Measurements from ENCODE around the gene ECT2L. TPM values are rescaled to one million over a fixed set of nuclear protein-coding genes. Genes with fewer than 3 reads are reported as not detected.
A peak's percentile ranks its signal among the peaks of the same experiment; 100 is the strongest.

Gene ECT2L
- total and polyA plus RNA-seq, 2 of the 13 experiments (the other 11 are each of a cell fraction or from before 2014, with no cell fraction given), result 0.12 TPM; not detected in 1

DNA sequence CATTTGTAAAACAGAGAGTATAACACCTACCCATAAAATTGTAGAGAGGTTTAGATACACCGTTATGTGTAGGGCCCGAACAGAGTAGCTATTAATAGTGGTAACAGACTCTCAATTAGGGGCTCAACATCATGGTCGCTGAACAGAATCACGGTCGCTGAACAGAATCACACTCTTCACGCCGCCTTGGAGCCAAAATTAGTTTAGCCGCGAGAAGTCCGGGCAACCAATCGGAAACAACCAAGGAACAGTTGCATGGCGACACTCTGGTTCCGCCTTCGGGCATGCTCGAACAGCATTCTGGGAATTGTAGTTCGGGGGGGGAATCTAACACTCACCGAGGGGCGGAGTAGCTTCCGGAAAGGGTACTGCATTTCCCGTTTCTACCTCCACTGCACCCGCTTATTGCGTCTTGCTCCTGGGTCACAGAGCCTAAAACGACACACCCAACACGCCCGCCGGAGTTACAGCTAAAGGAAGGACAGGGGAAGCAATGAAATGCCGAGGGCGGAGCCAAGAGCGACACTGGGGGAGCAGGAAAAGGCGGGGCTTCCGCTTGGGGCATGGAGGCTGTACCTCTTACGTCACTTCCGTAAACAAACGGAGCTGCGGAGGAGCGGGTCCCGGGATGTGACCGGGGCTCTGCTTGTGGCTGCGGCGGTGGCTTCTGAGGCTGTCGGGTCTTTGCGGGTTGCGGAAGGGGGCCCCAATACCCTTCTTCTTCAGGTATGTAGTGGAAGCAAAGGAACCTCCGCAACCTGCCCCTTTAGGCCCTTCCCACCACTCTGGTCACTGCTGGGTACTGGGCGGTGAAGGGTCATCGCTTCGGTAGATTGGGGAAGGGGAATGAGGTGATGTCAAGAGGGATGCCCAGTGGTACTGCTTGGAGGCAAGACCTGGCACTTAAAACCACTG, 22.5 kb upstream of the ECT2L start, which contains the start of gene CCDC28A (continued):
- TF ChIP-seq SRF (IDR thresholded peaks at IDR 0.05; ENCODE audit: low read depth, low read length) (peak; percentile 53; the same call in 1 of the 2 replicates), ZNF367 (CRISPR knock-in tag; IDR thresholded peaks at IDR 0.05; ENCODE audit: borderline replicate concordance) (no peak), SOX5 (CRISPR knock-in tag; IDR thresholded peaks at IDR 0.05; ENCODE audit: borderline replicate concordance) (0 out of 2 replicates have a peak, but pooled peaks have one; percentile 13), ZNF207 (IDR thresholded peaks at IDR 0.05; ENCODE audit: borderline replicate concordance) (no peak), CC2D1A (CRISPR knock-in tag; IDR thresholded peaks at IDR 0.05) (no peak), ZNF451 (CRISPR knock-in tag; IDR thresholded peaks at IDR 0.05) (no peak), ZNF619 (CRISPR knock-in tag; IDR thresholded peaks at IDR 0.05) (peak; percentile 86; the same call in 1 of the 2 replicates), RFX5 (IDR thresholded peaks at IDR 0.05; ENCODE audit: low read depth, low read length) (peak; percentile 12), NR3C1 (CRISPR knock-in tag; IDR thresholded peaks at IDR 0.05) (no peak), ZNF780A (CRISPR knock-in tag; IDR thresholded peaks at IDR 0.05) (no peak), GATAD1 (CRISPR knock-in tag; IDR thresholded peaks at IDR 0.05) (peak; percentile 94), ZNF660 (CRISPR knock-in tag; IDR thresholded peaks at IDR 0.05; ENCODE audit: borderline replicate concordance, low read depth) (no peak), DPF2 (CRISPR knock-in tag; IDR thresholded peaks at IDR 0.05; ENCODE audit: borderline replicate concordance, low read depth) (no peak), NCOA1 (CRISPR knock-in tag; IDR thresholded peaks at IDR 0.05) (0 out of 2 replicates have a peak, but pooled peaks have one; percentile 63), HES4 (CRISPR knock-in tag; IDR thresholded peaks at IDR 0.05; ENCODE audit: borderline replicate concordance) (no peak), ZNF543 (CRISPR knock-in tag; IDR thresholded peaks at IDR 0.05) (no peak), MTF1 (CRISPR knock-in tag; IDR thresholded peaks at IDR 0.05) (no peak), ELF1 (CRISPR knock-in tag; IDR thresholded peaks at IDR 0.05) (peak; percentile 97)
- TF ChIP-seq, protein P1, sequence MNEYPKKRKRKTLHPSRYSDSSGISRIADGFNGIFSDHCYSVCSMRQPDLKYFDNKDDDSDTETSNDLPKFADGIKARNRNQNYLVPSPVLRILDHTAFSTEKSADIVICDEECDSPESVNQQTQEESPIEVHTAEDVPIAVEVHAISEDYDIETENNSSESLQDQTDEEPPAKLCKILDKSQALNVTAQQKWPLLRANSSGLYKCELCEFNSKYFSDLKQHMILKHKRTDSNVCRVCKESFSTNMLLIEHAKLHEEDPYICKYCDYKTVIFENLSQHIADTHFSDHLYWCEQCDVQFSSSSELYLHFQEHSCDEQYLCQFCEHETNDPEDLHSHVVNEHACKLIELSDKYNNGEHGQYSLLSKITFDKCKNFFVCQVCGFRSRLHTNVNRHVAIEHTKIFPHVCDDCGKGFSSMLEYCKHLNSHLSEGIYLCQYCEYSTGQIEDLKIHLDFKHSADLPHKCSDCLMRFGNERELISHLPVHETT (CRISPR knock-in tag; conservative IDR thresholded peaks at IDR 0.05), result no peak
- TF ChIP-seq, protein P2, sequence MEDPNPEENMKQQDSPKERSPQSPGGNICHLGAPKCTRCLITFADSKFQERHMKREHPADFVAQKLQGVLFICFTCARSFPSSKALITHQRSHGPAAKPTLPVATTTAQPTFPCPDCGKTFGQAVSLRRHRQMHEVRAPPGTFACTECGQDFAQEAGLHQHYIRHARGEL (CRISPR knock-in tag; IDR thresholded peaks at IDR 0.05), result no peak
- TF ChIP-seq, protein P3, sequence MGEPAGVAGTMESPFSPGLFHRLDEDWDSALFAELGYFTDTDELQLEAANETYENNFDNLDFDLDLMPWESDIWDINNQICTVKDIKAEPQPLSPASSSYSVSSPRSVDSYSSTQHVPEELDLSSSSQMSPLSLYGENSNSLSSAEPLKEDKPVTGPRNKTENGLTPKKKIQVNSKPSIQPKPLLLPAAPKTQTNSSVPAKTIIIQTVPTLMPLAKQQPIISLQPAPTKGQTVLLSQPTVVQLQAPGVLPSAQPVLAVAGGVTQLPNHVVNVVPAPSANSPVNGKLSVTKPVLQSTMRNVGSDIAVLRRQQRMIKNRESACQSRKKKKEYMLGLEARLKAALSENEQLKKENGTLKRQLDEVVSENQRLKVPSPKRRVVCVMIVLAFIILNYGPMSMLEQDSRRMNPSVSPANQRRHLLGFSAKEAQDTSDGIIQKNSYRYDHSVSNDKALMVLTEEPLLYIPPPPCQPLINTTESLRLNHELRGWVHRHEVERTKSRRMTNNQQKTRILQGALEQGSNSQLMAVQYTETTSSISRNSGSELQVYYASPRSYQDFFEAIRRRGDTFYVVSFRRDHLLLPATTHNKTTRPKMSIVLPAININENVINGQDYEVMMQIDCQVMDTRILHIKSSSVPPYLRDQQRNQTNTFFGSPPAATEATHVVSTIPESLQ (CRISPR knock-in tag; conservative IDR thresholded peaks at IDR 0.05), result no peak
- TF ChIP-seq, protein P4, sequence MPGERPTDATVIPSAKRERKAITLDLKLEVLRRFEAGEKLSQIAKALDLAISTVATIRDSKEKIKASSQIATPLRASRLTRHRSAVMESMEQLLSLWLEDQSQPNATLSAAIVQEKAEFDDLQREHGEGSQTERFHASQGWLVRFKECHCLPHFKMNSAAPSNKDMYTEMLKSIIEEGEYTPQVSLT (CRISPR knock-in tag; IDR thresholded peaks at IDR 0.05; ENCODE audit: borderline replicate concordance, low read depth), result no peak
- TF ChIP-seq, protein P5, sequence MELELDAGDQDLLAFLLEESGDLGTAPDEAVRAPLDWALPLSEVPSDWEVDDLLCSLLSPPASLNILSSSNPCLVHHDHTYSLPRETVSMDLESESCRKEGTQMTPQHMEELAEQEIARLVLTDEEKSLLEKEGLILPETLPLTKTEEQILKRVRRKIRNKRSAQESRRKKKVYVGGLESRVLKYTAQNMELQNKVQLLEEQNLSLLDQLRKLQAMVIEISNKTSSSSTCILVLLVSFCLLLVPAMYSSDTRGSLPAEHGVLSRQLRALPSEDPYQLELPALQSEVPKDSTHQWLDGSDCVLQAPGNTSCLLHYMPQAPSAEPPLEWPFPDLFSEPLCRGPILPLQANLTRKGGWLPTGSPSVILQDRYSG (CRISPR knock-in tag; IDR thresholded peaks at IDR 0.05), result peak; percentile 87; the same call in 1 of the 2 replicates
